Right lobe of liver (tissue), 6 donors: Measurements from ENCODE around the gene C2orf81. TPM values are rescaled to one million over a fixed set of nuclear protein-coding genes. Genes with fewer than 3 reads are reported as not detected.
A peak's percentile ranks its signal among the peaks of the same experiment; 100 is the strongest.

Source experiments
- ATAC-seq, 4 donors: fragments of 200-7000 bp; cut with Tn5 transposase; one replicate each; pipeline ENCODE4 v1.9.1; 2020; ENCODE audit warnings: mild to moderate bottlenecking in 4 of 4, moderate library complexity in 4 of 4
- DNase-seq, 3 donors: peaks; one replicate each; pipeline ENCODE4 v3.0.0-alpha.2; 2020
- H3K27ac ChIP-seq, 3 donors: fragments of 200-600 bp; one replicate each; pipeline ENCODE4 v1.8.0; 2022
- H3K27me3 ChIP-seq, 2 donors: fragments of 200-600 bp; one replicate each; pipeline ENCODE4 v1.8.0; 2022
- H3K36me3 ChIP-seq, 4 donors: fragments of 200-600 bp; sonication (generic) in 1 of 4; one replicate each; pipeline versions ENCODE4 v1.5.1 to v1.8.0; 2017 to 2022; ENCODE audit warnings: control low read depth in 1 of 4
- H3K4me1 ChIP-seq, 4 donors: fragments of 200-600 bp; sonication (generic) in 1 of 4; one replicate each; pipeline versions ENCODE4 v1.5.1 to v1.8.0; 2017 to 2022; ENCODE audit warnings: control low read depth in 1 of 4
- H3K4me3 ChIP-seq, 3 donors: fragments of 200-600 bp; one replicate each; pipeline ENCODE4 v1.8.0; 2022
- H3K9me3 ChIP-seq, 4 donors: fragments of 200-600 bp; sonication (generic) in 1 of 4; one replicate each; pipeline versions ENCODE4 v1.5.1 to v1.8.0; 2017 to 2022; ENCODE audit warnings: control low read depth in 1 of 4
- POLR2A ChIP-seq: fragments of 450-650 bp; IDR thresholded peaks from one replicate; pipeline ENCODE4 v1.6.1; 2017; ENCODE audit warnings: antibody characterized with exemption, mild to moderate bottlenecking
- WGBS: methylation state at CpG from one replicate; pipeline ENCODE4 v1.1.6; 2018; ENCODE audit warnings: low coverage, low lambda C conversion rate; ENCODE audit not compliant: insufficient coverage; ENCODE audit errors: missing lambda C conversion rate; 5-methylcytosine and 5-hydroxymethylcytosine counted together
- intact Hi-C, 2 donors: fragments of 100-400 bp; cut with DNase I; formaldehyde crosslinking; loops; one replicate each; pipeline versions ENCODE4 v1.11.2 to v1.14.1; 2022
- total RNA-seq, 6 experiments: library from RNA; depleted of rRNA in 2 of 6; stranded (reverse); fragments of >200 nt in 2 of 6; fragmentation: NEBNext Ultra II Directional in 3 of 6; extraction: Animal tissue kit (Norgen Biotek cat#: 25700) in 3 of 6; gene quantifications; one replicate each; pipeline versions ENCODE4 v1.1.0 to v1.2.4, GENCODE V29; 2016 to 2023
- TF ChIP-seq, protein P1 (sequence below), 4 donors: fragments of 200-600 bp in 3 of 4; fragments of 450-650 bp in 1 of 4; IDR thresholded peaks; one replicate each; pipeline versions ENCODE4 v1.5.1 to v1.8.0; 2016 to 2022; ENCODE audit warnings: antibody characterized with exemption in 4 of 4, mild to moderate bottlenecking in 2 of 4
- donor health status: DM: no; HTN: yes; CAD: no.
- donor health status: DM: no; HTN: no; CAD: no.
- donor health status: DM: no; HTN: no; CAD: no.
- donor health status: DM: no; HTN: yes; CAD: no.
- donor health status: DM: no; HTN: yes; CAD: no.

Gene C2orf81
- total RNA-seq, 6 experiments from 2014 or later, result 0.18 to 0.56 (median 0.31) TPM; not detected in 1

DNA sequence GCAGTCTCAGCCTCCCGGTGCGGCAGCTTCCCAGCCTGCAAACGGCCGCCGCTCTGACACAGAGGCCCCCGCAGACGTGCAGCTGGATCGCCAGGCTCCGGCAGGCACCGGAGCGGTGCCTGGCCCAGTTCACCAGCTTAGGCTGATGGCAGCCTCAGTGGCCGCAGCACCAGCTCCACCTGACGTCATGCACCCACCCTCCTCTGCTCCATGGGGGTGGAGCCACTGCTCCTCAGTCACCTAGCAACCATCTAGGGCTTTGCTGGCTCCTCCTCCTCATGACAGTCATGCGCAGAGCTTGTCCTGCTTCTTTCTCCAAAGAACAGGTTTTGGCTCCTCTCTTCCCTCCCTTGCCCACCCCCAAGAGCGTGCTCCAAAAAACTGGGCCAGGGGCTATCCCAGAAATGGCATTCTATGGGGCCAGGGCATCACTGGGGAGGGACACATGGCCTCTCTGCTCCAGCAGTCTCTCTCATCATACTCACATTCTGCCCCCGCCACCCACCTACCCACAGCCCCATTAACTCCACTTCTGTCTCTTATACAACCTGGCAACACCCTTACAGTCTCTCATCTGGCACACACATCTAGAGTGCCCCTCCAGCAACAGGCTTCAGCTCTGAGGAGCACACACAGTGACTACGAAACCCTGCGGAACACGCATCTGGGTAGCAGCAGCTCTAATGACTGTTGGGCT is 46.8 kb downstream of the C2orf81 start:
- Histone ChIP-seq H3K4me1 (peaks cover 0 to 2% (median 0%) of the 10 kb centered on the region in 4 donors), H3K27ac (no peak overlapping the region), H3K4me3 (no peak overlapping the region), H3K27me3 (no peaks in the 10 kb centered on the region), H3K9me3 (no peaks in the 10 kb centered on the region), H3K36me3 (peaks cover 3 to 23% (median 8%) of the 10 kb centered on the region in 4 donors)
- WGBS, result 93% methylated on average over 3 of the region's 19 CpGs
- ATAC-seq, result peak in 1 of 4 donors; percentile 29
- intact Hi-C loops, result no loop called here
- DNase-seq, result no peak
- TF ChIP-seq, protein P1, sequence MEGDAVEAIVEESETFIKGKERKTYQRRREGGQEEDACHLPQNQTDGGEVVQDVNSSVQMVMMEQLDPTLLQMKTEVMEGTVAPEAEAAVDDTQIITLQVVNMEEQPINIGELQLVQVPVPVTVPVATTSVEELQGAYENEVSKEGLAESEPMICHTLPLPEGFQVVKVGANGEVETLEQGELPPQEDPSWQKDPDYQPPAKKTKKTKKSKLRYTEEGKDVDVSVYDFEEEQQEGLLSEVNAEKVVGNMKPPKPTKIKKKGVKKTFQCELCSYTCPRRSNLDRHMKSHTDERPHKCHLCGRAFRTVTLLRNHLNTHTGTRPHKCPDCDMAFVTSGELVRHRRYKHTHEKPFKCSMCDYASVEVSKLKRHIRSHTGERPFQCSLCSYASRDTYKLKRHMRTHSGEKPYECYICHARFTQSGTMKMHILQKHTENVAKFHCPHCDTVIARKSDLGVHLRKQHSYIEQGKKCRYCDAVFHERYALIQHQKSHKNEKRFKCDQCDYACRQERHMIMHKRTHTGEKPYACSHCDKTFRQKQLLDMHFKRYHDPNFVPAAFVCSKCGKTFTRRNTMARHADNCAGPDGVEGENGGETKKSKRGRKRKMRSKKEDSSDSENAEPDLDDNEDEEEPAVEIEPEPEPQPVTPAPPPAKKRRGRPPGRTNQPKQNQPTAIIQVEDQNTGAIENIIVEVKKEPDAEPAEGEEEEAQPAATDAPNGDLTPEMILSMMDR (IDR thresholded peaks at IDR 0.05), result no peak
- TF ChIP-seq POLR2A, result no peak

DNA sequence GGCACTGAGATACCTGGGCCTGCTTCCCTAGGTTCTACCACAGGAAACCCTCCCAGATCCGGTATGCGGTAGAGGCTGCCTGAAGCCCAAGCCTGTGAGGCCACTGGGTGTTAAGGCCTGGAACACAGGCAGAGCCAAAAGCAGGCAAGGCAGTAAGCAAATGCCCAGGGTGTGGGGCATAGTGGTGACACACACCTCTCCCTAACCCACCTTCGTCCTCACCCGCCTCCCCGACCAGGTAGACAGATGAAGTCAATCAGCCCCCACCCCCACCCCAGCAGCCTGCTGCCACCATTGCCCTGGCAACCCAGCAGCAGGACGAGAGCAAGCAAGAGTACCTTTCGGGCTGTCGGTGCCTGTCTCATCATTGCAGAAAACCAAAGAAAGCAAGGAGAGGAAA is 47.4 kb downstream of the C2orf81 start:
- Histone ChIP-seq H3K36me3 (peaks cover 4 to 29% (median 12%) of the 10 kb centered on the region in 4 donors), H3K9me3 (no peaks in the 10 kb centered on the region), H3K4me1 (no peaks in the 10 kb centered on the region), H3K27ac (no peak overlapping the region), H3K27me3 (no peaks in the 10 kb centered on the region), H3K4me3 (no peak overlapping the region)
- ATAC-seq (no peak), DNase-seq (no peak)
- TF ChIP-seq, protein P1 (IDR thresholded peaks at IDR 0.05), result no peak
- TF ChIP-seq POLR2A, result no peak
- 73% methylated on average over 4 of the region's 8 CpGs for WGBS
- intact Hi-C loops, result no loop called here

DNA sequence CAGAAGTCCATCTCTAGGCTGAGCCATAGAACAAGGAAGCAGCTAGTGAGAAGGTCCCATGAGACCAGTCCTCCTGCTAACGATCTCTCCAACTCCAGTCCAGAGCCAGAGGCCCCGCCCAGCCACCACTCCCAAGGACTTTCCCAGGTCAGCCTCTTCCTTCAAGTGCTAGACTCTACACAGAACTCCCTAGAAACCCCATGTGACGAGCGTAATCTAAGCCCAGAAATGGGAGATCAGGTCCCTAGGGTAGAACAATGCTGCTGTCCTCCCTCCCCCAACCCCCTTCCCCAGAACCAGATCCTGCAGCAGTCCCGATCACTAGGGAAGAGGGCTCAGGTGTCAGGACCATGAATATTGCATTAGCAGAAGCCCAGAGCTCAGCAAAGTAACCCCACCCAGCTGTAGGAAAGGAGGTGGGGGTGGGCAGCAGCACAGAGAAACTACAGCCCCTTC is 48.2 kb downstream of the C2orf81 start:
- no peak for ATAC-seq
- no peaks in the 10 kb centered on the region for H3K27me3 ChIP-seq
- intact Hi-C loops, result no loop called here
- peaks cover 9 to 37% (median 17%) of the 10 kb centered on the region in 4 donors for H3K36me3 ChIP-seq
- no peak overlapping the region for H3K4me3 ChIP-seq
- H3K9me3 ChIP-seq, result no peaks in the 10 kb centered on the region
- TF ChIP-seq, protein P1 (IDR thresholded peaks at IDR 0.05), result no peak
- no peak for TF ChIP-seq POLR2A
- H3K27ac ChIP-seq, result no peak overlapping the region
- no peaks in the 10 kb centered on the region for H3K4me1 ChIP-seq
- DNase-seq, result no peak
- 90% methylated on average over 5 of the region's 5 CpGs for WGBS

DNA sequence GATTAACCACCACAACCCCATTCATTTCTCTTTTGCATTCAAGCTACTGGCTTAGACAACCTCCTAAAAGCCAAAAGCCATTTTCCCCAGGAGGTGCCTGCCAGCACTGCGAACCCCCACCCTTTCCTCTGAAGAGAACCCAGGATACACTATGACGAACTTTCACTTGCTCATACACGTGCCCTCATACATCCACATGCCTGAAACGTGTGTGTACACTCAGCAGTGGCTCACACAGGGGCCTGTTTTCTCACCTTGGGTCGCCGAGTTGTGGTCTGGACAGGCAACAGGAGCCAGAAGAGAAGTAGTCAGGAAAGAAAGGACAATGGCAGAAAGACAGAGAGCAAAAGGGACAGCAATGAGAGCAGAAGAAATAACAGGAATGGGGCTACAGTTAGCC is 48.7 kb downstream of the C2orf81 start:
- intact Hi-C loops, result no loop called here

More for the DNA sequence above, 48.7 kb downstream of the C2orf81 start:
- no peaks in the 10 kb centered on the region for H3K27me3 ChIP-seq
- H3K4me1 ChIP-seq, result no peaks in the 10 kb centered on the region
- TF ChIP-seq, protein P1 (IDR thresholded peaks at IDR 0.05), result no peak
- no peak for TF ChIP-seq POLR2A
- DNase-seq (no peak), ATAC-seq (no peak)
- 96% methylated on average over 6 of the region's 6 CpGs for WGBS
- no peak overlapping the region for H3K4me3 ChIP-seq
- no peak overlapping the region for H3K27ac ChIP-seq
- peaks cover 7 to 40% (median 17%) of the 10 kb centered on the region in 4 donors for H3K36me3 ChIP-seq
- no peaks in the 10 kb centered on the region for H3K9me3 ChIP-seq
